WERI-Rb-1 (cell line): ENCODE results near the gene TMEM208.

Experiments used
- DNase-seq: peaks from one replicate; pipeline ENCODE4 v3.0.0-alpha.2; 2020
- H3K27ac ChIP-seq: fragments of 250-450 bp; sonication (Bioruptor Pico); 2 replicates; pipeline ENCODE4 v1.5.1; 2020; ENCODE audit warnings: mild to moderate bottlenecking, moderate library complexity
- H3K27me3 ChIP-seq: fragments of 250-450 bp; sonication (Bioruptor Pico); 2 replicates; pipeline ENCODE4 v1.5.1; 2021; ENCODE audit warnings: mild to moderate bottlenecking, low read depth, moderate library complexity; ENCODE audit not compliant: insufficient read depth, severe bottlenecking
- H3K36me3 ChIP-seq: fragments of 250-450 bp; sonication (Bioruptor Pico); 2 replicates; pipeline ENCODE4 v1.5.1; 2020; ENCODE audit warnings: mild to moderate bottlenecking, moderate library complexity
- H3K4me3 ChIP-seq: 2 replicates; pipeline ENCODE4 v1.5.1; 2011; ENCODE audit warnings: low read depth, mild to moderate bottlenecking, control low read depth, low read length
- H3K9me3 ChIP-seq: fragments of 250-450 bp; sonication (Bioruptor Pico); 2 replicates; pipeline ENCODE4 v1.5.1; 2021; ENCODE audit warnings: mild to moderate bottlenecking, moderate library complexity; ENCODE audit not compliant: severe bottlenecking
- CTCF ChIP-seq: IDR thresholded peaks from 2 replicates; pipeline ENCODE4 v1.5.1; 2011; ENCODE audit warnings: low read depth, mild to moderate bottlenecking, control low read depth, inconsistent platforms, low read length

TMEM208 gene

GRCh38 chr16:67208154-67208896, 18.6 kb upstream of the TMEM208 start:
- Histone ChIP-seq H3K36me3 (peaks cover 13% of the 10 kb centered on the region), H3K9me3 (no peaks in the 10 kb centered on the region), H3K4me3 (no peak overlapping the region), H3K27ac (no peak overlapping the region), H3K27me3 (no peaks in the 10 kb centered on the region)
- DNase-seq, result no peak
- TF ChIP-seq CTCF, result no peak

- Histone ChIP-seq H3K27ac (no peak overlapping the region), H3K36me3 (peaks cover 2% of the 10 kb centered on the region; the same call in 1 of the 2 replicates), H3K27me3 (no peaks in the 10 kb centered on the region), H3K4me3 (no peak overlapping the region), H3K9me3 (no peaks in the 10 kb centered on the region)
- no peak for TF ChIP-seq CTCF
- DNase-seq, result no peak
Observed at GRCh38 chr16:67209565-67209964, 17.4 kb upstream of the TMEM208 start.

GRCh38 chr16:67210069-67210937, 16.6 kb upstream of the TMEM208 start:
- Histone ChIP-seq H3K4me3 (no peak overlapping the region), H3K27me3 (no peaks in the 10 kb centered on the region), H3K9me3 (no peaks in the 10 kb centered on the region), H3K27ac (no peak overlapping the region), H3K36me3 (no peaks in the 10 kb centered on the region)
- no peak for DNase-seq
- no peak for TF ChIP-seq CTCF

GRCh38 chr16:67211674-67212073, 15.3 kb upstream of the TMEM208 start:
- no peak for DNase-seq
- Histone ChIP-seq H3K27ac (no peak overlapping the region), H3K4me3 (no peak overlapping the region), H3K27me3 (no peaks in the 10 kb centered on the region), H3K36me3 (no peaks in the 10 kb centered on the region), H3K9me3 (no peaks in the 10 kb centered on the region)
- TF ChIP-seq CTCF, result no peak

- H3K27ac ChIP-seq, result no peak overlapping the region
- H3K4me3 ChIP-seq, result no peak overlapping the region
- H3K27me3 ChIP-seq, result no peaks in the 10 kb centered on the region
- no peaks in the 10 kb centered on the region for H3K36me3 ChIP-seq
- DNase-seq, result no peak
- TF ChIP-seq CTCF, result no peak
- H3K9me3 ChIP-seq, result no peaks in the 10 kb centered on the region
Observed at GRCh38 chr16:67212766-67213165, 14.2 kb upstream of the TMEM208 start.
